Measurements from ENCODE around the gene CD28. TPM values are rescaled to one million over a fixed set of nuclear protein-coding genes. Genes with fewer than 3 reads are reported as not detected.

The CD28 gene
- total RNA-seq, 2 donors from 2014 or later, result 1.5 to 1.9 TPM

- TF ChIP-seq CTCF (IDR thresholded peaks at IDR 0.05), result no peak
- Histone ChIP-seq H3K36me3 (no peaks in the 10 kb centered on the region), H3K4me1 (no peaks in the 10 kb centered on the region), H3K4me3 (no peak overlapping the region), H3K27ac (no peak overlapping the region), H3K9ac (ENCODE audit: low read depth in 2 of 2, low read length in 2 of 2) (no peak overlapping the region), H3K27me3 (no peaks in the 10 kb centered on the region), H3K9me3 (no peaks in the 10 kb centered on the region)
- no peak for DNase-seq
- intact Hi-C loops (cut with DNase I), result no loop called here
Observed at GRCh38 chr2:203671876-203672275, 34.6 kb upstream of the CD28 start.

- H3K27ac ChIP-seq, result no peak overlapping the region
- H3K4me1 ChIP-seq, result no peaks in the 10 kb centered on the region
- no peak for TF ChIP-seq CTCF (IDR thresholded peaks at IDR 0.05)
- H3K9ac ChIP-seq (ENCODE audit: low read depth in 2 of 2, low read length in 2 of 2), result no peak overlapping the region
- DNase-seq, result no peak
- intact Hi-C loops (cut with DNase I), result no loop called here
- no peaks in the 10 kb centered on the region for H3K36me3 ChIP-seq
- no peaks in the 10 kb centered on the region for H3K27me3 ChIP-seq
- no peaks in the 10 kb centered on the region for H3K9me3 ChIP-seq
- no peak overlapping the region for H3K4me3 ChIP-seq
Observed at GRCh38 chr2:203672856-203673255, 33.6 kb upstream of the CD28 start.

- Histone ChIP-seq H3K9ac (ENCODE audit: low read depth in 2 of 2, low read length in 2 of 2) (no peak overlapping the region), H3K9me3 (no peaks in the 10 kb centered on the region), H3K27me3 (no peaks in the 10 kb centered on the region), H3K4me3 (no peak overlapping the region), H3K4me1 (no peaks in the 10 kb centered on the region), H3K27ac (no peak overlapping the region), H3K36me3 (no peaks in the 10 kb centered on the region)
- intact Hi-C loops (cut with DNase I), result no loop called here
- TF ChIP-seq CTCF (IDR thresholded peaks at IDR 0.05), result no peak
- DNase-seq, result no peak
Observed at GRCh38 chr2:203673933-203674332, 32.5 kb upstream of the CD28 start.

GRCh38 chr2:203675086-203675485 is 31.4 kb upstream of the CD28 start:
- Histone ChIP-seq H3K27ac (no peak overlapping the region), H3K4me3 (no peak overlapping the region), H3K36me3 (no peaks in the 10 kb centered on the region), H3K9ac (ENCODE audit: low read depth in 2 of 2, low read length in 2 of 2) (no peak overlapping the region), H3K27me3 (no peaks in the 10 kb centered on the region), H3K4me1 (no peaks in the 10 kb centered on the region), H3K9me3 (no peaks in the 10 kb centered on the region)
- no peak for TF ChIP-seq CTCF (IDR thresholded peaks at IDR 0.05)
- intact Hi-C loops (cut with DNase I), result no loop called here
- no peak for DNase-seq

- Histone ChIP-seq H3K36me3 (no peaks in the 10 kb centered on the region), H3K9ac (ENCODE audit: low read depth in 2 of 2, low read length in 2 of 2) (no peak overlapping the region), H3K27me3 (no peaks in the 10 kb centered on the region), H3K27ac (no peak overlapping the region), H3K9me3 (no peaks in the 10 kb centered on the region), H3K4me1 (no peaks in the 10 kb centered on the region), H3K4me3 (no peak overlapping the region)
- intact Hi-C loops (cut with DNase I), result no loop called here
- TF ChIP-seq CTCF (IDR thresholded peaks at IDR 0.05), result no peak
- no peak for DNase-seq
Observed at GRCh38 chr2:203678971-203679370, 27.5 kb upstream of the CD28 start.

GRCh38 chr2:203679401-203679800 is 27.0 kb upstream of the CD28 start:
- no peak overlapping the region for H3K9ac ChIP-seq (ENCODE audit: low read depth in 2 of 2, low read length in 2 of 2)
- DNase-seq, result no peak
- H3K27ac ChIP-seq, result no peak overlapping the region
- no peaks in the 10 kb centered on the region for H3K36me3 ChIP-seq
- no peak overlapping the region for H3K4me3 ChIP-seq
- no peaks in the 10 kb centered on the region for H3K9me3 ChIP-seq
- H3K4me1 ChIP-seq, result no peaks in the 10 kb centered on the region
- H3K27me3 ChIP-seq, result no peaks in the 10 kb centered on the region
- TF ChIP-seq CTCF (IDR thresholded peaks at IDR 0.05), result no peak
- intact Hi-C loops (cut with DNase I), result no loop called here
